OCI-LY3 (cell line): ENCODE data around the gene TBXAS1.

Experiments
- H2AFZ ChIP-seq: fragments of 200-600, 300-600 bp; shearing (Covaris generic); 2 replicates; pipeline ENCODE4 v1.6.0; 2014; ENCODE audit warnings: antibody characterized with exemption, low read depth, low read length
- H3K27ac ChIP-seq: fragments of 200-600, 300-600 bp; sonication (generic); 2 replicates; pipeline ENCODE4 v1.5.1; 2014; ENCODE audit warnings: mild to moderate bottlenecking, low read length, moderate library complexity, mixed read lengths
- H3K27me3 ChIP-seq: fragments of 200-600, 300-600 bp; sonication (generic); 2 replicates; pipeline ENCODE4 v1.6.1; 2014; ENCODE audit warnings: low read depth, low read length, mixed read lengths
- H3K36me3 ChIP-seq: fragments of 200-600, 300-600 bp; sonication (generic); replicated peaks from 2 replicates; pipeline ENCODE3; 2014; ENCODE audit warnings: low read depth, low read length, mixed read lengths
- H3K4me1 ChIP-seq: fragments of 300-600, 200-600 bp; sonication (generic); 2 replicates; pipeline ENCODE4 v1.6.1; 2014; ENCODE audit warnings: low read length, mixed read lengths
- H3K4me2 ChIP-seq: fragments of 200-600, 300-600 bp; sonication (generic); 2 replicates; pipeline ENCODE4 v1.6.1; 2014; ENCODE audit warnings: low read length, mixed read lengths
- H3K4me3 ChIP-seq: fragments of 300-600, 200-600 bp; sonication (generic); 2 replicates; pipeline ENCODE4 v1.5.1; 2014; ENCODE audit warnings: antibody characterized with exemption, mild to moderate bottlenecking, low read length, moderate library complexity
- H3K79me2 ChIP-seq: fragments of 300-600, 200-600 bp; shearing (Covaris generic); 2 replicates; pipeline ENCODE4 v1.6.1; 2014; ENCODE audit warnings: mild to moderate bottlenecking, low read length, mixed read lengths
- H3K9ac ChIP-seq: fragments of 300-600, 200-600 bp; shearing (Covaris generic); 2 replicates; pipeline ENCODE4 v1.6.0; 2014; ENCODE audit warnings: mild to moderate bottlenecking, low read length, moderate library complexity
- H3K9me3 ChIP-seq: fragments of 200-600, 300-600 bp; shearing (Covaris generic); 2 replicates; pipeline ENCODE4 v1.6.1; 2014; ENCODE audit warnings: low read length, mixed read lengths; ENCODE audit not compliant: insufficient read depth
- H4K20me1 ChIP-seq: fragments of 200-600, 300-600 bp; sonication (generic); 2 replicates; pipeline ENCODE4 v1.6.1; 2016; ENCODE audit warnings: low read length, mixed read lengths; ENCODE audit not compliant: insufficient read depth
- CTCF ChIP-seq: fragments of 200-600, 300-600 bp; sonication (generic); IDR thresholded peaks from 2 replicates; pipeline ENCODE4 v1.5.1; 2014; ENCODE audit warnings: antibody characterized with exemption, low read length, low read depth
- EZH2phosphoT487 ChIP-seq: fragments of 200-600 bp; shearing (Covaris generic); IDR thresholded peaks from 2 replicates; pipeline ENCODE4 v1.6.1; 2018; ENCODE audit warnings: antibody characterized with exemption, mixed run types, low read depth

Gene TBXAS1

GRCh38 chr7:140017543-140017942, 188.5 kb downstream of the TBXAS1 start:
- no peak overlapping the region for H2AFZ ChIP-seq
- no peaks in the 10 kb centered on the region for H3K9me3 ChIP-seq
- no peak overlapping the region for H3K9ac ChIP-seq
- no peaks in the 10 kb centered on the region for H3K36me3 ChIP-seq
- H3K27ac ChIP-seq: no peak overlapping the region
- H3K4me2 ChIP-seq: no peak overlapping the region
- TF ChIP-seq EZH2phosphoT487 (no peak), CTCF (no peak)
- H3K4me3 ChIP-seq: no peak overlapping the region
- no peaks in the 10 kb centered on the region for H3K79me2 ChIP-seq
- H4K20me1 ChIP-seq: no peaks in the 10 kb centered on the region
- no peaks in the 10 kb centered on the region for H3K4me1 ChIP-seq
- H3K27me3 ChIP-seq: peaks cover 37% of the 10 kb centered on the region

- no peak overlapping the region for H2AFZ ChIP-seq
- peaks cover 29% of the 10 kb centered on the region for H3K27me3 ChIP-seq
- H3K27ac ChIP-seq: no peak overlapping the region
- no peak for TF ChIP-seq EZH2phosphoT487
- H3K79me2 ChIP-seq: no peaks in the 10 kb centered on the region
- H3K4me3 ChIP-seq: no peak overlapping the region
- no peaks in the 10 kb centered on the region for H3K4me1 ChIP-seq
- no peak overlapping the region; the same call in 1 of the 2 replicates for H3K4me2 ChIP-seq
- no peaks in the 10 kb centered on the region for H3K36me3 ChIP-seq
- H3K9me3 ChIP-seq: no peaks in the 10 kb centered on the region
- H4K20me1 ChIP-seq: no peaks in the 10 kb centered on the region
- no peak overlapping the region for H3K9ac ChIP-seq
These were observed 189.3 kb downstream of the TBXAS1 start for GRCh38 chr7:140018125-140019043.

- H3K9me3 ChIP-seq: no peaks in the 10 kb centered on the region
- H3K4me3 ChIP-seq: no peak overlapping the region
- no peak overlapping the region for H2AFZ ChIP-seq
- peaks cover 22% of the 10 kb centered on the region for H3K27me3 ChIP-seq
- no peaks in the 10 kb centered on the region for H4K20me1 ChIP-seq
- no peaks in the 10 kb centered on the region for H3K36me3 ChIP-seq
- H3K9ac ChIP-seq: no peak overlapping the region
- no peaks in the 10 kb centered on the region for H3K79me2 ChIP-seq
- no peak overlapping the region for H3K27ac ChIP-seq
- H3K4me2 ChIP-seq: peak overlapping the region; percentile 27
- no peaks in the 10 kb centered on the region for H3K4me1 ChIP-seq
- TF ChIP-seq EZH2phosphoT487: no peak
- no peak for TF ChIP-seq CTCF
These were observed 190.1 kb downstream of the TBXAS1 start for GRCh38 chr7:140019172-140019571.

GRCh38 chr7:140019606-140020005, 190.5 kb downstream of the TBXAS1 start:
- Histone ChIP-seq H3K36me3 (no peaks in the 10 kb centered on the region), H2AFZ (no peak overlapping the region), H3K27me3 (peaks cover 21% of the 10 kb centered on the region; the same call in 1 of the 2 replicates), H3K9me3 (no peaks in the 10 kb centered on the region), H3K9ac (no peak overlapping the region), H3K79me2 (no peaks in the 10 kb centered on the region), H3K4me3 (no peak overlapping the region), H4K20me1 (no peaks in the 10 kb centered on the region), H3K27ac (no peak overlapping the region), H3K4me2 (no peak overlapping the region; the same call in 1 of the 2 replicates), H3K4me1 (no peaks in the 10 kb centered on the region)
- no peak for TF ChIP-seq CTCF
- no peak for TF ChIP-seq EZH2phosphoT487
